Measurements from ENCODE around the gene ZNF154.

- TF ChIP-seq CTCF (IDR thresholded peaks at IDR 0.05; ENCODE audit: low read length) (no peak), EZH2 (IDR thresholded peaks at IDR 0.05; ENCODE audit: borderline replicate concordance, low read length) (no peak)
Measured at GRCh38 chr19:57755031-57755430, 46.0 kb upstream of the ZNF154 start.

Data from OCI-LY1 (cell line).